ENCODE measurements around the gene OR1Q1. TPM values are rescaled to one million over a fixed set of nuclear protein-coding genes. Genes with fewer than 3 reads are reported as not detected.

Gene OR1Q1
- total and polyA plus RNA-seq, 2 experiments from 2014 or later: not detected

GRCh38 chr9:122579874-122580273 lies 34.7 kb upstream of the OR1Q1 start:
- no peak overlapping the region for H3K4me2 ChIP-seq
- Mint-ChIP-seq H3K27me3 (ENCODE audit: insufficient read depth, low read depth, poor library complexity) (no peaks in the 10 kb centered on the region), H3K4me1 (no peaks in the 10 kb centered on the region), H3K27ac (no peak overlapping the region), H3K9me3 (peaks cover 72% of the 10 kb centered on the region), H3K4me3 (no peak overlapping the region), H3K36me3 (ENCODE audit: low read depth) (peaks cover 4% of the 10 kb centered on the region; the same call in 2 of the 3 replicates)
- no peaks in the 10 kb centered on the region for H3K27me3 ChIP-seq (ENCODE audit: insufficient read depth)
- no peak overlapping the region for H3K27ac ChIP-seq (ENCODE audit: low read depth)
- ATAC-seq (no peak), DNase-seq (ENCODE audit: low spot score) (no peak)
- H2AFZ ChIP-seq: no peak overlapping the region
- H3K4me3 ChIP-seq: no peak overlapping the region
- no peaks in the 10 kb centered on the region for H4K20me1 ChIP-seq (replicated peaks; ENCODE audit: insufficient read depth)
- no peaks in the 10 kb centered on the region for H3F3A ChIP-seq (replicated peaks; ENCODE audit: low read depth)
- H3K4me1 ChIP-seq (ENCODE audit: insufficient read depth): no peaks in the 10 kb centered on the region
- TF ChIP-seq ZNF462 (CRISPR knock-in tag; IDR thresholded peaks at IDR 0.05): no peak
- TF ChIP-seq ZNF114 (CRISPR knock-in tag; IDR thresholded peaks at IDR 0.05): no peak
- TF ChIP-seq EZH2 (IDR thresholded peaks at IDR 0.05; ENCODE audit: low read depth, unreplicated experiment): no peak
- no peak for TF ChIP-seq STAT1 (IDR thresholded peaks at IDR 0.05; ENCODE audit: unreplicated experiment)
- TF ChIP-seq EZH2phosphoT487 (IDR thresholded peaks at IDR 0.05; ENCODE audit: unreplicated experiment): no peak
- no peak for TF ChIP-seq POLR2AphosphoS5 (IDR thresholded peaks at IDR 0.05; ENCODE audit: low read depth)
- TF ChIP-seq JUNB (IDR thresholded peaks at IDR 0.05; ENCODE audit: unreplicated experiment): no peak
- no peak for TF ChIP-seq ETS1 (IDR thresholded peaks at IDR 0.05)
- TF ChIP-seq NANOG (IDR thresholded peaks at IDR 0.05; ENCODE audit: borderline replicate concordance): no peak
- TF ChIP-seq ZNF331 (CRISPR knock-in tag; IDR thresholded peaks at IDR 0.05; ENCODE audit: low read depth): no peak
- TF ChIP-seq CTCF (conservative IDR thresholded peaks at IDR 0.05; ENCODE audit: low read depth in 2 of 2): no peak
- no peak for TF ChIP-seq REST (IDR thresholded peaks at IDR 0.05; ENCODE audit: unreplicated experiment)
- no peak for TF ChIP-seq CREB1 (CRISPR knock-in tag; IDR thresholded peaks at IDR 0.05; ENCODE audit: low read depth)
- H3K36me3 ChIP-seq (ENCODE audit: insufficient read depth): no peaks in the 10 kb centered on the region
- no peaks in the 10 kb centered on the region for H3K79me2 ChIP-seq (replicated peaks; ENCODE audit: insufficient read depth)
- H3K9me2 ChIP-seq (ENCODE audit: insufficient read depth): no peaks in the 10 kb centered on the region

All from GM23338 (cell line).